Choroid plexus epithelial cell (primary cell): Measurements from ENCODE around the gene KCNIP2.

Experiments used
- DNase-seq: peaks from one replicate; pipeline ENCODE4 v3.0.0-alpha.2; 2010; ENCODE audit warnings: low read depth
- H3K4me3 ChIP-seq: 2 replicates; pipeline ENCODE4 v1.5.1; 2011; ENCODE audit warnings: low read depth, mild to moderate bottlenecking, control low read depth, low read length, moderate library complexity
- CTCF ChIP-seq: conservative IDR thresholded peaks from 2 replicates; pipeline ENCODE4 v1.5.1; 2011; ENCODE audit warnings: low read depth, mild to moderate bottlenecking, control low read depth, inconsistent platforms, low read length, moderate library complexity

KCNIP2 gene

GRCh38 chr10:101840741-101841453 lies 2.7 kb downstream of the KCNIP2 start:
- TF ChIP-seq CTCF = peak; percentile 98
- peak; percentile 90 for DNase-seq
- peak overlapping the region; percentile 56 for H3K4me3 ChIP-seq

- no peak for DNase-seq
- TF ChIP-seq CTCF = no peak
- H3K4me3 ChIP-seq = peak overlapping the region; percentile 56
These were observed 3.4 kb downstream of the KCNIP2 start for GRCh38 chr10:101840102-101840684.

- peak; percentile 36 for DNase-seq
- no peak for TF ChIP-seq CTCF
- H3K4me3 ChIP-seq = peak overlapping the region; percentile 46
These were observed 4.1 kb downstream of the KCNIP2 start for GRCh38 chr10:101839416-101840063.

- no peak for TF ChIP-seq CTCF
- no peak for DNase-seq
- H3K4me3 ChIP-seq = no peak overlapping the region
These were observed 4.6 kb downstream of the KCNIP2 start for GRCh38 chr10:101839002-101839401.

GRCh38 chr10:101838416-101838970 lies 5.1 kb downstream of the KCNIP2 start:
- no peak overlapping the region for H3K4me3 ChIP-seq
- no peak for DNase-seq
- no peak for TF ChIP-seq CTCF

GRCh38 chr10:101837748-101838147 lies 5.9 kb downstream of the KCNIP2 start:
- no peak for DNase-seq
- no peak overlapping the region for H3K4me3 ChIP-seq
- TF ChIP-seq CTCF = no peak
